GM19193 (cell line): ENCODE measurements around the gene CD46.

Source experiments
- POLR2A ChIP-seq: IDR thresholded peaks from 4 replicates; pipeline ENCODE4 v1.6.1; 2011; ENCODE audit not compliant: insufficient read depth, insufficient read length; ENCODE audit errors: extremely low read depth

Gene CD46

GRCh38 chr1:207793327-207793726 lies 41.5 kb downstream of the CD46 start:
- no peak for TF ChIP-seq POLR2A

GRCh38 chr1:207794861-207795260 lies 43.0 kb downstream of the CD46 start:
- no peak for TF ChIP-seq POLR2A

GRCh38 chr1:207797229-207797973 lies 45.5 kb downstream of the CD46 start:
- TF ChIP-seq POLR2A: no peak

GRCh38 chr1:207798847-207799246 lies 47.0 kb downstream of the CD46 start:
- TF ChIP-seq POLR2A: no peak

GRCh38 chr1:207799989-207800648 lies 48.3 kb downstream of the CD46 start:
- TF ChIP-seq POLR2A: peak; percentile 13

GRCh38 chr1:207801819-207802218 lies 50.0 kb downstream of the CD46 start:
- TF ChIP-seq POLR2A: no peak

- TF ChIP-seq POLR2A: no peak
Observed at GRCh38 chr1:207803678-207804077, 51.8 kb downstream of the CD46 start.

- TF ChIP-seq POLR2A: no peak
Observed at GRCh38 chr1:207804721-207805468, 53.0 kb downstream of the CD46 start.

GRCh38 chr1:207805841-207806421 lies 54.1 kb downstream of the CD46 start:
- no peak for TF ChIP-seq POLR2A

- TF ChIP-seq POLR2A: no peak
Observed at GRCh38 chr1:207806531-207807325, 54.9 kb downstream of the CD46 start.

GRCh38 chr1:207807326-207807689 lies 55.5 kb downstream of the CD46 start:
- no peak for TF ChIP-seq POLR2A

- TF ChIP-seq POLR2A: no peak
Observed at GRCh38 chr1:207807690-207808321, 56.0 kb downstream of the CD46 start.

- no peak for TF ChIP-seq POLR2A
Observed at GRCh38 chr1:207808322-207808705, 56.5 kb downstream of the CD46 start.

GRCh38 chr1:207808911-207809555 lies 57.2 kb downstream of the CD46 start:
- TF ChIP-seq POLR2A: no peak
